NCI-H524 (cell line): ENCODE results near the gene NDST1.

Experiments used
- DNase-seq, 2 experiments: peaks; one replicate each; lab custom pipeline; 2025; lab: John Stamatoyannopoulos, UW

Gene NDST1

GRCh38 chr5:150523472-150524350, 15.8 kb downstream of the NDST1 start:
- peak; percentile 35 to 63 for DNase-seq

DNA sequence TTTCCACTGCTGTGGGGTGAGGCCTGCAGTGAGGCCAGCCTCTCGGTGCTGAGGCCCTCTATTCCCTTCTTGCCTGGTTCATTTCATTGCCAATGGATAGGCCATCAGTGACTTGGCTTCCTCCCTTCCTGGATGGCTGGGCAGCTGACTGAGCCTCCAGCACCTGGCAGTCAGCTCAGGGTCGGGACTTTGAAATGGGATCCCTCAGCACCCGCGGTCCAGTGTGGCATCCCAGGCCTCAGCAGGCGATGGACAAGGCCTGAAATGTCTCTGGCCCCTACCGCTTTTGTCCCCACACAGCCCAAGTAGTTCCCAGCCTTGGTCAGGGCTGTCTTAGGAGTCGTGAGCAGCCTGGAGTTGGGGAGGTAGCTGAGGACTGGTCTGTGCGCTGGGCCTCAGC, 17.2 kb downstream of the NDST1 start:
- no peak for DNase-seq

DNA sequence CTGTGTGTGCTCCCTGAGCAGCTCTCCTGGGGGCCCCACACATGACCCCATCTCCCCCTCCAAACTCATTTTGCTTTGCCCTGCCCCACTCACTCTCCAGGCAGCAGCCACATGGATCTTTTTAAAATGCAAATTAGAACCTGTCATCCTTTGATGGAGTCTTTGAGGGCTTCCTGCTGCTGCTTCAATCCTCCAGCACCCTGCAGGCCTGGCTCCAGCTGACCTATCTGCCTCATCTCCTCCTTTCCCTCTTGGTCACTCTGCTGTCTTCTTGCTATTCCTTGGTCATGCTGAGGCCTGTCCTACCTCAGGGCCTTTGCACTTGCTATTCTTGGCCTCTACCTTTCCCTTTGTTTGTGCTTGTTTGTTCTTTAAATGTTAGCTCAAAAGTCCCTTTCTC, 17.9 kb downstream of the NDST1 start:
- DNase-seq: peak in 1 of 2 experiments; percentile 13

DNA sequence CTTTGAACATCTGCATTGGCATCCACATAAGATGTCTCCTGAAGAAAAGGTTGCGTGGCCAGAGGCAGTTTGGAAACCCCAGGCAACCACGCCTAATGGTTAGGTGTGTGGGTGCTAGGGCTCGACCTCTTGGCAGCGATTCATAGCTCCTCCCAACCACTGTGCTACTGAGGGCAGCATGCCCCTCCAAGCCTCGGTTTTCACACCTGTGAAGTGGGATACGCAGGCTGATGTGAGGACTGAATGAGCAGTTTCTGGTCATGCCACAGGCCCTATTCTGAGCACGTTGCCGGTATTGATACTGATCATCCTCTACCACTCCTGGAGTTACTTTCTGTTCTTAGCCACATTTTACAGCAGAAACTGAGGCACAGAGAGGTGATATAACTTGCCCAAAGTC, 19.1 kb downstream of the NDST1 start:
- no peak for DNase-seq

DNA sequence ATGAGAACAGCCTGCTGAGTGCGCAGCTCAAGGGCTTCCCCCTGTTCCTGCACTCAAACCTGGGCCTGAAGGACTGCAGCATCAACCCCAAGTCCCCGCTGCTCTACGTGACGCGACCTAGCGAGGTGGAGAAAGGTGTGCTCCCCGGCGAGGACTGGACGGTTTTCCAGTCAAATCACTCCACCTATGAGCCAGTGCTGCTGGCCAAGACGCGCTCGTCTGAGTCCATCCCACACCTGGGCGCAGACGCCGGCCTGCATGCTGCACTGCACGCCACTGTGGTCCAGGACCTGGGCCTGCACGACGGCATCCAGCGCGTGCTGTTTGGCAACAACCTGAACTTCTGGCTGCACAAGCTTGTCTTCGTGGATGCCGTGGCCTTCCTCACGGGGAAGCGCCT, 19.9 kb downstream of the NDST1 start:
- DNase-seq: no peak

DNA sequence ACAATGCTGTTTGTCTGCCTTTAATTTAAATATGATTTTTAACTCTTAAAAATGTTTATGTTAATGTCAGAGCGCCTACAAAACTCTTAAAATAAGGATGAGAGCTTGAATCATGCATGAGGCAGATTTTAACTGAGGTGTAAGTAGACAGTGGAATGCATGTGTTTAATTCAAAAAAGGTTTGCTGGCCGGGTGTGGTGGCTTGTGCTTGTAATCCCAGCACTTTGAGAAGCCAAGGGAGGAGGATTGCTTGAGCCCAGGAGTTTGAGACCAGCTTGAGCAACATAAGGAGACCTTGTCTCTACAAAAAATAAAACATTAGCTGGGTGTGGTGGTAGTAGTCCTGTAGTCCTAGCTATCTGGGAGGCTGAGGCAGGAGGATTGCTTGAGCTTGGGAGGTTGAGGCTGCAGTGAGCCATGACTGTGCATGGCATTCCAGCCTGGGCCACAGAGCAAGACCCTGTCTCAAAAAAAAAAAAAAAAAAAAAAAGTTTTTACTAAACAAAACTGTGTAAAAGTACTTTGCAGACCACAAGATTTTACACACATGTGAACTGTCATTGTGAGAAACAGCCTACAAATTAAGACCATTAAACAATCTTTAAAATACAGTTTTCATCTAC, 21.1 kb downstream of the NDST1 start:
- peak in 1 of 2 experiments; percentile 18 for DNase-seq

- DNase-seq: peak; percentile 47 to 88
Observed at GRCh38 chr5:150529555-150529954, 21.6 kb downstream of the NDST1 start.

DNA sequence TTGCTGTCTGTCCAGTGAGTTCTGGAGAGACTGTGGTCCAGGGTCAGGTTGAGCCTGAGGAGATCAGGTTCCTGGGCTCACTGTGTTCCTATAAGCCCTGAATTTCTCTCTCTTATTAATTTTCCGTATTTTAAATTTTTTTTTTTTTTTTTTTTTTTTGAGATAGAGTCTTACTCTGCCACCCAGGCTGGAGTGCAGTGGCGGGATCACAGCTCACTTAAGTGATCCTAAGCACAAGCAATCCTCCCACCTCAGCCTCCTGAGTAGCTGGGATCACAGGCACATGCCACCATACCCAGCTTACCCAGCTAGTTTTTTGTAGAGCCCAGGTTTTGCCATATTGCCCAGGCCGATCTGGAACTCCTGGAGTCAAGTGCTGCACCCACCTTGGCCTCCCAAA, 22.5 kb downstream of the NDST1 start:
- DNase-seq: no peak

DNA sequence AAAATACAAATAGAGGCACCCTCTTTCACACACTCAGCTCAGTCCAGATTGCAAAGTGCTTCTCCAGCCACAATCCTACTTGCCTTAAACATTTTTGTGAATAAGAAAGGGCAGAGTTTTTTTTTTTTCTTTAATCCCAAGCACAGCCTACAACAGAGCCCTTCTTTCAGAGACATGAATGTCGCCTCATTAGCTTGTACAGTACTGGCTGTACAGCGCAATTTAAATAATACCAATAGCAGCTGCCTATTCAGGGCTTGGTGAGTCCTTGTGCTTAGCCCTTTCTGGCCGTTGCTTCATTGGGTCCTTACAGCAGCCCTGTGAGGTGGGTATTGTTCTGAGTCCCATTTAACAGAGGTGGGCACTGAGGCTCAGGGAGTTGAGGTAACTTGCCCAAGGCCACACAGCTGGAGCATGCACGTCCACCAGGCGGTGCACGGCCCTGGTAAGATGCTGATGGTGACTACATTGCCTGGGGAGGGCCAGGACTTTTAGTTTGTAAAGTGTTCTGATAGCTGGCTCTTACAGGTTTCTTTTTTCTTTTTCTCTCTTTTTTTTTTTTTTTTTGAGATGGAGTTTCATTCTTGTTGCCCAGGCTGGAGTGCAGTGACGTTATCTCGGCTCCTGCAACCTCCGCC, 23.1 kb downstream of the NDST1 start:
- no peak for DNase-seq

DNA sequence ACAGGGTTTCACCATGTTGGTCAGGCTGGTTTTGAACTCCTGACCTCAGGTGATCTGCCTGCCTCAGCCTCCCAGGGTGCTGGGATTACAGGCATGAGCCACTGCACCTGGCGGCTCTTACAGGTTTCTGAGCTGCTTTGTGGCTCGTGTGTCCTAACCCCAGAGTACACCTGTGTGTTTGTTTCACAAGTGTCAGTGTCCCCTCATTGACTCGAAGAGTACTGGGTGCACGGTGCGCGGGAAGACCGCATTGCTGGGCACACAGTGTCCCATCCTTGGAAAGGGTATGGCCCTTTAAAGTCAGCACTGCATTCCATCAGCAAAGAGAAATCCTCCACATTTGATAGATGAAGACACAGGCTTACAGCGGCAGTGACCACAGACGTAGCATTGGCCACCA, 23.8 kb downstream of the NDST1 start:
- no peak for DNase-seq

DNA sequence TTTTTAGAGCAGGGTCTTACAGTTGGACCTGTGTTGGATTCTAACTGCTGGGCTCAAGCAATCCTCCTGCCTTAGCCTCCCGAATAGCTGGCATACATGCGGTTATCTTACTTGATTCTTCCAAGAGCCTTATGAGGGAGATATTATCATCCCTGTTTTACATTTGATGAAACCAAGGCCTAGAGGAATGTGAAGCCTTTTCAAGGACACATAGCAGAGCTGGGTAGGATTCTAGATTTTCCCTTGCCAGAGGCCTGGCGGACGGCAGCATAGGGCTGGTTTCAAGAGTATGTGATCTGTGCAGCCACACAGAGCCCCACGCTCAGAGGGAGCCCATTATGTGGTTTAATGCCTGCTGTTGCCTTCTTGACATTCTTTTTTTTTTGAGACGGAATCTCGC, 24.2 kb downstream of the NDST1 start:
- no peak for DNase-seq

DNA sequence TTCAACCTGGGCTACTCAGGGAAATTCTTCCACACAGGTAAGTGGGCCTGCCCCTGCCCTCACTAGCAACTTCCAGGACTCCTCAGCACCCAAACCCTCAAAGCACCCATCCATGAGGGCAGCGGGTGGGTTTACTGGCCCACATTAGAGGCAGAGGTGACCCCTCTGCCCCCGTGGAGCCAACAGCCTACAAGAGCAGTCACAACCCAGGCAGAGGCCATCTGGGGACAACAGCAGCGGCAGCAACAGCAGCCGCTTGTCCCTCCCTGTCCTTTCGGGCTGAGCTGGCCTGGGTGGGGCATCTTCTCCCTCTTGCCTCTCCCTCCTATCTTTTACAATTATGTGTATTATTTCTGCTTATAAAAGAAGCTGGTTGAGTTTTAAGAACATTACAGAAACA, 25.1 kb downstream of the NDST1 start:
- DNase-seq: no peak

- DNase-seq: no peak
Observed at GRCh38 chr5:150534811-150535210, 26.9 kb downstream of the NDST1 start.

GRCh38 chr5:150535611-150536010, 27.7 kb downstream of the NDST1 start:
- no peak for DNase-seq

DNA sequence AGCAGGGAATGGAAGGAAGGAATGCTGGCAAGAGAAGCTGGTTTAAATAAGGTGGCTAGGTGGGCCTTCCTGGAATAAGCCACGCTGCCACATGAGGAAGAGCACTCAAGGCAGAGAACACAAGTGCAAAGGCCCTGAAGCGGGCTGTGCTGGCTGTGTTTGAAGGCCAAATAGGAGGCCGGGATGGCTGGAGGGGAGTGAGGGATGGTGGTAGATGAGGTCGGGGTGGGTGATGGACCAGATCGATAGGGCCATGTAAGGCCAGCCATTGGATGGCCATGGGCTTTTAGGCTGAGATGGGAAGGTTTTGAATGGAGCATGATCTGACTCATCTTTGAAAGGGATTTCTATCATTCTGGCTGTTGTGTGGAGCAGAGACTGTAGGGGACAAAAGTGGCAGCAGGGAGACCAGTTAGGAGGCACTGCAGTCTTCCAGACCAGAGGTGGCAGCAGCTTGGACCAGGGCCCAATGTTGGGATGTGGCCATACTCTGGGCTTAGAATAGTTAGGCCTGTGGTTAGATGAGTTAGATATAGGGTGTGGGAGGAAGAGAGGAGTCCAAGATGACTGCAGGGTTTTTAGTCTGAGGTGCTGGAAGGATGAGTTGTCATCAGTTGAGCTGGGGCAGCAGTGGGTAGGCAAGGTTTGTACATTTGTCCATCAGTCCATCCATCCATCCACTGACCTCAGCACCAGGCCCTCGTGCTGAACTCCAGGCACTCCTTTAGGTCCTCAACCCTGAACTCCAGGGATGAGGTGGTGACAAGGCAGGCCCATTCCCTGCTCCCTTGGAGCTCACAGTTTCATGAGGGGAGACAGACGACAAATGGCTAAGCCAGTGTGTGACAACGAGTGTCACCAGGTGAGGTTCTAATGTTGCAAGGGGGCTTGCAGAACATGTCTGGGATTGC, 30.3 kb downstream of the NDST1 start:
- DNase-seq: no peak

- DNase-seq: no peak
Observed at GRCh38 chr5:150539206-150539605, 31.3 kb downstream of the NDST1 start.

DNA sequence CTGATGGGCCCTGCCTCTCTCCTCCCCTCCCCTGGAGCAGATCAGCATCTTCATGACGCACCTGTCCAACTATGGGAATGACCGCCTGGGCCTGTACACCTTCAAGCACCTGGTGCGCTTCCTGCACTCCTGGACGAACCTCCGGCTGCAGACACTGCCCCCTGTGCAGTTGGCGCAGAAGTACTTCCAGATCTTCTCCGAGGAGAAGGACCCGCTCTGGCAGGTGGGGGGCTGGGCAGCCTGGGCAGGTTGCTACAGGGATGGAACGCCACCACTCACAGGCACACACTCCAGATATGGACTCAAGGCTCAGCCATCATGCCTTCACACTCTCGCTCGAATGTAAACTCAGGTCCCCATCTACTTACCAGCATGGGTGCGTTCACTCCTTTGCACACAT, 32.1 kb downstream of the NDST1 start:
- DNase-seq: no peak

DNA sequence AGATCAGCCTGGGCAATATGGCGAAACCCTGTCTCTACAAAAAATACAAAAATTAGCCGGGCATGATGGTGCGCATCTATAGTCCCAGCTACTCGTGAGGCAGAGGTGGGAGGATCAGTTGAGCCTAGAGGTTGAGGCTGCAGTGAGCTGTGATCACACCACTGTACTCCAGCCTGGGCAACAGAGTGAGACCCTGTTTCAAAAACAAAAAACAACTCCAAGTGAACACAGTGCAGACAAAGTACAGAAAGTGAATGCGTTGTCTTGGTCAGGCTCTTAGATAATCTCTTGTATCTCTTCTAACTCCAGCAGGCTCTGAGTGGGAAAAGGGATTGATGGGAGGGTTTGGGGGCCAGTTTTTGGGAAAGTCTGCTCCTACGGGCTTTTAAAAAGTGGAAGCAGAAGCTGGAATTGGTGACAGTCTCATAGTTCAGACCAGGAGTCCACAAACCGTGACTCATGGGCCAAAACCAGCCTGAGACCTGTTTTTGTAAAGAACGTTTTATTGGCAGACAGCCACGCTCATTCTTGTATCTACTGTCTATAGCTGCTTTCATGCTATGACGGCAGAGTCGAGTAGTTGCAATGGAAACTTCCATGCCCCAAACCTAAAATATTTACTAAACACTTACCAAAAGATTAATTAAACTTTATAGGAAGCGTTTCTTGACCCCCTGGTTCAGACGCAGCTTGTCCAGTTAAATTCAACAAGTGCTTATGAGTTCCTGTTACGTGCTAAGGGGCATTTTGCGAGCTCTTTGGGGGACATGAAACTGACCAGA, 32.9 kb downstream of the NDST1 start:
- DNase-seq: no peak

DNA sequence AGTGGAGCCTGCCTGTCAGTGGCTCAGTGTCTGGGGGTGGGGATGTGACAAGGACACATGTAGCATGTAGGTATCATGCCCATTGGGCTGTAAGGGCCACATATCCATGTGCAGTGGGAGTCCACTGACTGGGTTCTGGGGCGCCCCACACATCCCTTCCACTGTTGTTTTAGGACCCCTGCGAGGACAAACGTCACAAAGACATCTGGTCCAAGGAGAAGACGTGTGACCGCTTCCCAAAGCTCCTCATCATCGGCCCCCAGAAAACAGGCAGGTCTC, 33.4 kb downstream of the NDST1 start:
- DNase-seq: no peak

GRCh38 chr5:150541895-150542294, 34.0 kb downstream of the NDST1 start:
- DNase-seq: no peak

- DNase-seq: no peak
Observed at GRCh38 chr5:150542933-150543445, 35.1 kb downstream of the NDST1 start.
